HG02610 (cell line): ENCODE results near the gene POLR2F.
"Not testable (repeated sequence)": the region's sequence is repeated elsewhere in the genome, so short reads cannot be mapped to it uniquely, and the experiment has no call there.

Experiments used
- ATAC-seq: cut with Tn5 transposase; IDR thresholded peaks from one replicate; pipeline ENCODE4 v1.9.1; 2021; ENCODE audit warnings: mild to moderate bottlenecking, moderate library complexity; ENCODE audit not compliant: unreplicated experiment

Gene POLR2F

DNA sequence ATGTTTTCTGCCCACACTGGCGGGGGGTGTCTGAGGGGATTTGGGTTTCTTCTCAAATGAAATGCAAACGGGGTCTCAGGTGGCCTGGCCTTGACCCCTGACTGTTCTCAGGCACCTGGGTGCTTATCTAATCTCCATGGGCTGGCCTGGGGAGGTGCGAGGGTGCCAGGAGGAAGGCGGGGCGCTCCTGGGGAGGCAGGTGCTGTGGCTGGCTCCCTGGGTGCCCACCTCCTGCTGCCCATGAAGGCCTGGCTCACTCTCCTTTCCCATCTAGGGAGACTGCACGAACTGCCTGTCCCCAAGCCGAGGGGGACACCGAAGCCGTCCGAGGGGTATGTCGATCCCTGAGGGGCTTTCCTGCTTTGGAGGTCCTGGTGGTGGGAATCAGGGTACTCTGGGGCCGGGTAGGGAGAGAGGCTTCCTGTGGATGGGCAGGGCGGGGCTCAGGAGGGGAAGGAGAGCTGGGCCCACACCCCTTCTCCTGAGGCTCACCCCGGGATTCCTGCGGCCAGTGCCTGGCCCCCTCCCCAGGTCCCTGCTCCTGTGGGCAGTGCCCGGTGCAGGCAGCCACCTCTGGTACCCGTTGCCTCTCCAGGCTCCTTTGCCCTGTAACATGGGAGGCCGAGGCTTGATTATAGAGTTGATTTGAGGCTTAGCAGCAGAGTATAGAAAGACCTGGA is 29.0 kb upstream of the POLR2F start:
- no peak for ATAC-seq

DNA sequence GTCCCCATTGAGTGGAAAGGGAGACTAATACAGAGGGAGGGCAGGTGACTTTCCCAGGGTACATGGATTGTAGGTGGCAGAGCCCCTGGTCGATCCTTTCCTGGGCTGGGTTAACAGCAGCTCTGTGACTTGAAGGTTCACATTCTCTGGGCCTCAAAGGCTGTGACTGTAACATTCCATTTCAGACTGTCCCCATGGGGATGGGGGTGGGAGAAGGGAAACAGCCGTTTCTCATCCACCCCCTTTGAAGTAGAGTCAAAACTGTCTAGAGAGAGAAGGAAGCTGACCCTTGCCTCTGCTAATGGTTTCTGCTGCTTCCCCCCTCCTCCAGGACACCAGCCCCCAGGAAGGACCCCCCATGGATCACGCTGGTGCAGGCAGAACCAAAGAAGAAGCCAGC is 28.2 kb upstream of the POLR2F start:
- ATAC-seq, result no peak

GRCh38 chr22:37925767-37926166 is 27.7 kb upstream of the POLR2F start:
- ATAC-seq, result no peak

GRCh38 chr22:37926358-37926757 is 27.1 kb upstream of the POLR2F start:
- no peak for ATAC-seq

DNA sequence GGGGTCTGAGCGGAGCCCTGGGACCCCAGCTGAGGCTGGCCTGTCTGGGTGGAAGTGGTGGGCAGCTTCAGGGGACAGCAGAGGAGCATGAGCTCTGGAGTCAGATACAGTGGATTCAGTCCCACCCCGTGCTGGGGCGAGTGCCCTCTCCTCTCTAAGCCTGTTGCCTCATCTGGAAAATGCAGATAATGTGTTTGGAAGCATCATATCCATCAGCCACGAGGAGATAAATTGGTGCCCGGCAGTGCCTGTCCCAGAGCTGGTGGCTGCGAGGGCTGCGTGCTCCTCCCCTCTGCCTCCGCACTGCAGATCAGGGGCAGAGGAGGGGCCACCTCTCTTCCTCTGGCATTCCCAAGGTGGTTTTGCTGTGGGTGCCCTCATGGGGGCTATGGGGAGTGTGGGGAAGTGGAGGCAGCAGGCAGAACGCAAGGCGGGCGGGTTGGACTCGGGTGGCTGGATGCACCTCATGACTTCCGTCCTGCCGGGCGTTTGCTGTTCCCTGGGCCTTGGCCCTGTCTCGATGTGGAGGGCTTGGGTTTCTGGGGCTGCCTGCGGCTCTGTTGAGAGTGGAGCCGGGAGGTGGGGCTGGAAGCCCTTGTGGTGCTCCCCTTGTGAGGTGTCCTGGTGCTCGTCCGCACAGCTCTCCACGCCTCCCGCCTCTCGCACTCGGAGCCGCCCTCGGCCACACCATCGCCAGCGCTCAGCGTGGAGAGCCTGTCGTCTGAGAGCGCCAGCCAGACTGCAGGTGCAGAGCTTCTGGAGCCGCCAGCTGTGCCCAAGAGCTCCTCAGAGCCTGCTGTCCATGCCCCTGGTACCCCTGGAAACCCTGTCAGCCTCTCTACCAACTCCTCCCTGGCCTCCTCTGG is 26.5 kb upstream of the POLR2F start:
- ATAC-seq, result no peak

DNA sequence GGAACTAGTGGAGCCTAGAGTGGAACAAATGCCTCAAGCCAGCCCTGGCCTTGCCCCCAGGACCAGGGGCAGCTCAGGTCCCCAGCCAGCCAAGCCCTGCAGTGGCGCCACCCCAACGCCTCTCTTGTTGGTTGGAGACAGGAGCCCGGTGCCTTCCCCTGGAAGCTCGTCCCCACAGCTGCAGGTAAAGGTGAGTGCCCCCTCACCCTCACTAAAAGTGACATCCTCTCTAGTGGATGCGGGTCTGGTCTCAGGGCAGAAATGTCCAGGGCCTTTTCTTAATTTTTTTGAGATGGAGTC is 25.9 kb upstream of the POLR2F start:
- ATAC-seq, result no peak

GRCh38 chr22:37929390-37929789 is 24.1 kb upstream of the POLR2F start:
- no peak for ATAC-seq

DNA sequence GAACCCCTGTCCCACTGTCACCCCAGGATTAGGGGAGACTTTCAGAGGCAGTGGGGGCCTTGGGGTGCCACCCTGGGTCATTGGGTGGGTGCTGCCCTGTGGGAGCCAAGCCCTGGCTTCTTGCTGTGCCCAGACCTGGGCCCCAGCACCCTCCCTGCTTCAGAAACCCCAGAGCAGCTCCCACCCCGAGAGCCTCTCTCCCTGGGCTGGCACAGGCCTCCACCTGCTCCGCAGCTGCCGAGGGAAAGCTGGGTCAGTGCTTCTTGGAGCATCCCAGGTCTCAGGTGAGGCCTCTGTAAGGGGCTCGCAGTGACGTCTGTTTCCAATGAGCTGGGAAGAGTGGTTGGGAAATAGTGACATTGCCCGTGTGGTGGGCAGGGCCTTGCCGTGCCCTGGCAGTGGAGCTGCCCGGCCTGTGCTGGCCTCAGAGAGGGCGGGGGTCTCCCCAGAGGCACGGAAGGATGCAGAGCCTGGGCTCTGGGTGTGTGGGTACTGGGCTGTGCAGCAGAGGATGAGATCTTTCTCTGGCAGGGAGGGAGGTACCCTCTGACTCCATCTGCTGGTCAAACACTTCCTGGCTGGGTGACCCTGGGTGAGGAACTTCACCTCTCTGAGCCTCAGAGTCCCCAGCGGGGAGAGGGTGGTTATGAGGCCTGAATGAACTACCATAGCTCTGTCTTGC is 23.1 kb upstream of the POLR2F start:
- ATAC-seq, result no peak

DNA sequence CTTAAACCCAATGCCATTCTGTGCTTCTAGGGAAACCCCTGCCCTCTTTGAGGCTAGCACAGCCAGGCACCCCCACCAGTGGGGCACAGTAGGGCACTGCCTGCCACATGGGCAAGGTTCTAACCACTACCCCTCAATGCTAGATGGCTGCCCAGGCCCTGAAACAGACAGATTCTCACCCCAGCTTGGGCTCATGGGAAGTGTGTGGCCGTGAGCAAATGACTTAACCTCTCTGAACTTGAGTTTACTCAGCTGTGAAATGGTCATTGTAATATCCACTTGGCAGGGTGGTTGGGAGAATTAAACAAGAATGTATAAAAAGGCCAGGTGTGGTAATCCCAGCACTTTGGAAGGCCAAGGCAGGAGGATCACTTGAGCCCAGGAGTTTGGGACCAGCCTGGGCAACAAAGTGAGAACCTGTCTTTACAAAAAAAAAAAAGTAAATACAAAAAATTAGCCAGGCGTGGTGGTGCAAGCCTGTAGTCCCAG is 22.5 kb upstream of the POLR2F start:
- no peak for ATAC-seq

- no peak for ATAC-seq
Observed at GRCh38 chr22:37931893-37932389, 21.6 kb upstream of the POLR2F start.

DNA sequence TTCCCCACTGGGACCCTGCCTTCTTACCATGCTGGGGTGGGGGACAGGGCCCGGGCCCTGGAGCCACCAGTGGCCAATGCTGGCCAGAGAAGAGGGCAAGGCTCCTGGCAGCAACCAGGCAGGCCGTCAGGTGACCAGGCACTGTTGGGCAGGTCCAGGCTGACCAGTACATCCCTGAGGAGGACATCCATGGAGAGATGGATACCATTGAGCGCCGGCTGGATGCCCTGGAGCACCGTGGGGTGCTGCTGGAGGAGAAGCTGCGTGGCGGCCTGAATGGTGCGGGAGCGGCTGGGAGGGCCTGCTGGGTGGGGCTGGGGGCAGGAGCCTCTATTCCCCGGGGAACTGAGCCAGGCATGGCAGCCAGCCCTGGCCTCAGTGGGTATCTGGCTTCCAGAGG is 21.1 kb upstream of the POLR2F start:
- no peak for ATAC-seq

GRCh38 chr22:37932821-37933578 is 20.5 kb upstream of the POLR2F start:
- no peak for ATAC-seq

GRCh38 chr22:37933711-37934376 is 19.7 kb upstream of the POLR2F start:
- ATAC-seq, result peak; percentile 83

- no peak for ATAC-seq
Observed at GRCh38 chr22:37940698-37941376, 12.7 kb upstream of the POLR2F start.

DNA sequence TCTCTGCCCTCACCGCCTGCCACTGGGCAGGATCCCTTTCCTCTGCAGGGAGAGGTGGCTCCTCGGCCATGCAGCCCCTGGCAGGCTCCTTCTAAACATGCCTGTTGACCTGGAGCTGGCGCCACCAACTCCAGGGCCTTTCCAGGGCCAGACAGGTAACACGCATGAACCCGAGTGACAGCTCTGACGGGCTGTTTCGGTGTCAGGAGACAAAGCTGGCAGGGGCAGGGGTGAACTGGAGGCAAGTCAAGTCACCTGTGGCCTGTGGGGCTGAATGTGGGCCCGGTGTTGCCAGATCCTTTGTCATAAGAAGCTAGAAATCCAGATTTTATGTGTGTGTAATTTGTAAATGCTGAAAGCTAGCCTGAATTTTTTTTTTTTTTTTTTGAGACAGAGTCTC is 11.4 kb upstream of the POLR2F start:
- ATAC-seq, result no peak

GRCh38 chr22:37943136-37943824 is 10.2 kb upstream of the POLR2F start:
- ATAC-seq, result no peak

GRCh38 chr22:37943825-37944198 is 9.7 kb upstream of the POLR2F start:
- no peak for ATAC-seq

GRCh38 chr22:37944423-37944822 is 9.1 kb upstream of the POLR2F start:
- ATAC-seq, result not testable (repeated sequence)

DNA sequence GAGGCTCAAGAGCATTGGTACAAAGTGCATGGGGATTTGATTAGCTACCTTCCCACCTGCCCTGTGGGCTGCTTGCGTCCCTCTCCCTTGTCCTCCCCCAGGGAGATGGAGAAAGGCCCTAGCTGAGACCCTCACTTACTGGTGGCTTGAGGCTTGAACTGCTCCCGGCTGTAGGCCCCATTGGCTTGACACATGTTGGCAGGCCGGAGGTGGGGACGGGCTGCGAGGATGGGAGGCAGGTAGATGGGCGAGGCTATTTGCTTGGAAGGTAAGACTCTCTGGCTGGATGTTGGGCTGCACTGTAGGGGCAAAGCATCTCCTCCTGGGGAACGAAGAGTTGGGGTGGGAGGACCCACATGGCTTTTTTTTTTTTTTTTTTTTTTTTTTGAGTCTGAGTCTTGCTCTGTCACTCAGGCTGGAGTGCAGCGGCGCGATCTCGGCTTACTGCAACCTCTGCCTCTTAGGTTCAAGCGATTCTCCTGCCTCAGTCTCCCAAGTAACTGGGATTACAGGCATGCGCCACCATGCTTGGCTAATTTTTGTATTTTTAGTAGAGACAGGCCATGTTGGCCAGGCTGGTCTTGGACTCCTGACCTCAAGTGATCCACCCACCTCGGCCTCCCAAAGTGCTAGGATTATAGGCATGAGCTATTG is 6.2 kb upstream of the POLR2F start:
- ATAC-seq, result not testable (repeated sequence)
